Fibroblast of the aortic adventitia (primary cell): ENCODE data around the gene PAPLN. TPM values are rescaled to one million over a fixed set of nuclear protein-coding genes. Genes with fewer than 3 reads are reported as not detected.

Experiments used
- DNase-seq: peaks from one replicate; pipeline ENCODE4 v3.0.0-alpha.2; 2010; ENCODE audit warnings: low read depth
- H3K4me3 ChIP-seq: 2 replicates; pipeline ENCODE4 v1.5.1; 2011; ENCODE audit warnings: low read depth, mild to moderate bottlenecking, control low read depth, low read length, moderate library complexity
- total RNA-seq: library from RNA; depleted of rRNA; stranded (reverse); fragments of >200 nt; gene quantifications from 2 replicates; pipeline ENCODE4 v1.2.3, GENCODE V29; 2012; ENCODE audit warnings: low replicate concordance
- TF ChIP-seq, protein P1 (sequence below): IDR thresholded peaks from 2 replicates; pipeline ENCODE4 v1.5.1; 2011; ENCODE audit warnings: mild to moderate bottlenecking, low read length, control low read depth, inconsistent platforms; ENCODE audit not compliant: insufficient read depth

Gene PAPLN
- total RNA-seq, 1 donor = 3.0 TPM

DNA sequence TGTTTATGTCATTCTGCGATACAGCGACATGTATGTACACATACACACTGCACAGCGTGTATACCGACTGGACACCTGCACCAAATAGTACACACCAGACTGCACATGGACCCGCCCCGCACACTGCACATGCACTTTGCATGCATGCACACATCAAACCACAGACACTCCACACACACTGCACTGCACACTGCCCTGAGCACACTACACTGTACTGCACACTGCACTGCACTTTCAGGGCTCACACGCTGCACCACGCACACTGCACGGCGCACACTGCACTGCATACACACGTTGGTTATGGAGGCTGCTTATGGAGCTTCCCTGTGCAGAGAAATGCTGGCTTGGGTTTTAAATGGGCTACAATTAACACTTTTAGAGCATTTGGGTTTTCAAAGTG is 1.6 kb downstream of the PAPLN start:
- H3K4me3 ChIP-seq = no peak overlapping the region
- no peak for DNase-seq

GRCh38 chr14:73239393-73240241 is 2.3 kb downstream of the PAPLN start:
- peak; percentile 63 for DNase-seq
- H3K4me3 ChIP-seq = peak overlapping the region; percentile 40
- TF ChIP-seq, protein P1, sequence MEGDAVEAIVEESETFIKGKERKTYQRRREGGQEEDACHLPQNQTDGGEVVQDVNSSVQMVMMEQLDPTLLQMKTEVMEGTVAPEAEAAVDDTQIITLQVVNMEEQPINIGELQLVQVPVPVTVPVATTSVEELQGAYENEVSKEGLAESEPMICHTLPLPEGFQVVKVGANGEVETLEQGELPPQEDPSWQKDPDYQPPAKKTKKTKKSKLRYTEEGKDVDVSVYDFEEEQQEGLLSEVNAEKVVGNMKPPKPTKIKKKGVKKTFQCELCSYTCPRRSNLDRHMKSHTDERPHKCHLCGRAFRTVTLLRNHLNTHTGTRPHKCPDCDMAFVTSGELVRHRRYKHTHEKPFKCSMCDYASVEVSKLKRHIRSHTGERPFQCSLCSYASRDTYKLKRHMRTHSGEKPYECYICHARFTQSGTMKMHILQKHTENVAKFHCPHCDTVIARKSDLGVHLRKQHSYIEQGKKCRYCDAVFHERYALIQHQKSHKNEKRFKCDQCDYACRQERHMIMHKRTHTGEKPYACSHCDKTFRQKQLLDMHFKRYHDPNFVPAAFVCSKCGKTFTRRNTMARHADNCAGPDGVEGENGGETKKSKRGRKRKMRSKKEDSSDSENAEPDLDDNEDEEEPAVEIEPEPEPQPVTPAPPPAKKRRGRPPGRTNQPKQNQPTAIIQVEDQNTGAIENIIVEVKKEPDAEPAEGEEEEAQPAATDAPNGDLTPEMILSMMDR = no peak

More for the DNA sequence above, 1.6 kb downstream of the PAPLN start:
- TF ChIP-seq, protein P1 = no peak

DNA sequence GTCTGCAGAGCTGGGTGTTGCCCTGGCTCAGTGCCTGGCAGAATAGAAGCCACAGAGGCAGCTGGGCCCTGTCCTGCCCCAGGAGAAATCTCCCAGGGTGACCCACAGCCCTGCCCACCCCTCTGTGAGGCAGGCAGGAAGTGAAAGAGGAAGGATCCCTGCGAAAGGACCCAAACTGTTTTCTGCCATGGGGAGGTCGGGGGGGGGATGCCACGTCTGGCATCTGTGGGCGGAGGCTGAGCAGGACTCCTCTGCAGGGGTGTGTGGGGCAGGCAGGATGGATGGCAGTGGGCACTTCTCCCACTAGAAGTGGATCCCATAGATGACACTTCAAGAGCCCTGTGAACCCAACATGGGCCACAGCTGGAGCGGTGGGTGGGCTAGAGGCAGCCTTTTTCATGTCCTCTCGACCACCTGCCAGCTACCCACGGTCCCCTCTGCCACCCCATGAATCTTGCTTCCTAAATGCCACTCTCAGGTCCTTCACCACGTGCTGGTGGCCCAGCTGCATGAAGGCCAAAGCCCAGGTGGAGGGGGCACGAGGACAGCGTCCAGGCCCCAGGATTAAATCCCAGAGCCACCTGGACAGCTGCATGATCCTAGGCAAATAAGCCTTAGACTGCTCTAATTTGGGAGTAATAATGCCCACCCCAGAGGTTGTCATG is 3.6 kb downstream of the PAPLN start:
- no peak overlapping the region for H3K4me3 ChIP-seq
- no peak for DNase-seq
- TF ChIP-seq, protein P1 = no peak

DNA sequence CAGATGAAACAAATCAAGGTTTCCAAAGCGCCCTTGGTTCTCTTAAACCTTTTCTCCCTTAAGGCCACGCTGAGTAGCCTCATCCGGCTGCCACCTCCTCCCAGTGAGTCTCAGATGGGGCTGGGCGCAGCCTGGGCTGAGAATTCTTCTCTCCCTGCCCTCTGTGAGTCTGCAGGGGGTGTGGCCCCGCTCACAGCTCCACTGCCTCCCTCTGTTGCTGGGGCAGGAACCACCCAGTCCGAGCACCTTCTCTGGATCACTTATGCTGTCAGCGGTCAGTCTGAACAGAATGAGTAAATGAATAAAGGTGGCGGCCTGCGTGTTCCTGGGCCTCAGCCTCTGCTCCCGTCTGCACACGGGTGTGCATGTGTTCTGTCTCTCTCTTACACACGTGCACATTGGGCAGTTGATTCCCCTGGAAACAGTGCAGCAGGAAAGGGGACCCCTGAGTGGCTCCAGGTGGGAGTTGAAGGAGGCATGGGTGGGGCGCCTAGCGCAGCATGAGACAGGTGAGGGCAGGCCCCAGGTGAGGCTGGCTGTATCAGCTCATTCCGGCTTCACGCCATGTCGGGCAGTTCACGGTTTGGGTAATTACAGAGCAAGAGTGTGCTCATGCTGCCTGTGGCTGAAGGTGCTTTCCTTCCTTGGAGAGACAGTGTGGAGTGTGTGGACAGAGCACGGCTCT is 4.3 kb downstream of the PAPLN start:
- DNase-seq = no peak
- H3K4me3 ChIP-seq = no peak overlapping the region
- TF ChIP-seq, protein P1 = no peak

- DNase-seq = peak; percentile 37
- TF ChIP-seq, protein P1 = no peak
These were observed 5.1 kb downstream of the PAPLN start for GRCh38 chr14:73242357-73242901.

GRCh38 chr14:73243341-73243740 is 6.0 kb downstream of the PAPLN start:
- DNase-seq = no peak

More at GRCh38 chr14:73242357-73242901, 5.1 kb downstream of the PAPLN start:
- H3K4me3 ChIP-seq = no peak overlapping the region

More at GRCh38 chr14:73243341-73243740, 6.0 kb downstream of the PAPLN start:
- TF ChIP-seq, protein P1 = no peak
- no peak overlapping the region for H3K4me3 ChIP-seq
